Measurements from ENCODE around the gene PECR.

DNA sequence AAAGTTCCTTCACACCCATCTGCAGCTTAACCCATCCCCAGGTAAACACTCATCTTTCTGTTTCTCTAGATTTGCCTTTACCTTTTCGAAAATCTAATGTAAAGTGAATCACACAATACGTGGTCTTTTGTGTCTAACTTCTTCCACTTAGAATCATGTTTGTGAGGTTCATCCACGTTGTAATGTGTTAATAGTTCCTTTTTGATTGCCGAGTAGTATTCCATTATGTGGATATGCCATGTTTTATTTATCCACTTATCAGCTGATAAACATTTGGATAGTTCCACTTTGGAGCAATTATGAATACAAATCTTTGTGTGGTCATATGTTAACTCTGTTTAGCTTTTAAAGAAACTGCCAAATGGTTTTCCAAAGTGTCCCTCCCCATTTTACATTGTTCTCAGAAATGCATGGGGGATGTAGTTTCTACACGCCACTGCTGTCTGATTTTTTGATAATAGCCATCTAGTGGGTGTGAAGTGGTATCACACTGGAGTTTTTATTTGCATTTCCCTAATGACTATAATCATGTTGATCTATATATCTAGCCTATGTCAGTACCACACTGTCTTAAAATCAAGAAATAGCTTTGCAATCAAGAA lies 22.3 kb downstream of the PECR start:
- TF ChIP-seq POLR2AphosphoS5 (IDR thresholded peaks at IDR 0.05) (no peak), CTCF (IDR thresholded peaks at IDR 0.05) (no peak), POLR2A (IDR thresholded peaks at IDR 0.05) (no peak)

All from breast epithelium (tissue), 3 donors.